DMS114 treated with DMSO at 0.1 percent for 48 hours (cell line): ENCODE measurements around the gene TM9SF3.

ENCODE experiments used
- DNase-seq: peaks from one replicate; lab custom pipeline; 2025; ENCODE audit not compliant: unreplicated experiment; lab: John Stamatoyannopoulos, UW

Gene TM9SF3

GRCh38 chr10:96586419-96587263 is at the start of gene TM9SF3:
Gene TM9SF3 (minus strand): TSS chr10:96587012. CDS start chr10:96586835, 177 bp downstream.
- peak; percentile 67 for DNase-seq

GRCh38 chr10:96636551-96636950 is 49.7 kb upstream of the TM9SF3 start:
- no peak for DNase-seq

GRCh38 chr10:96632974-96633710 is 46.3 kb upstream of the TM9SF3 start:
- DNase-seq, result no peak

GRCh38 chr10:96627292-96627691 is 40.5 kb upstream of the TM9SF3 start:
- DNase-seq, result no peak

GRCh38 chr10:96626795-96627194 is 40.0 kb upstream of the TM9SF3 start:
- DNase-seq, result no peak

- no peak for DNase-seq
Measured at GRCh38 chr10:96625173-96625572, 38.4 kb upstream of the TM9SF3 start.

- no peak for DNase-seq
Measured at GRCh38 chr10:96622013-96622787, 35.4 kb upstream of the TM9SF3 start.

- DNase-seq, result no peak
Measured at GRCh38 chr10:96619796-96620773, 33.3 kb upstream of the TM9SF3 start.

- DNase-seq, result no peak
Measured at GRCh38 chr10:96619120-96619519, 32.3 kb upstream of the TM9SF3 start.

- DNase-seq, result no peak
Measured at GRCh38 chr10:96618653-96619052, 31.8 kb upstream of the TM9SF3 start.

GRCh38 chr10:96616961-96617360 is 30.1 kb upstream of the TM9SF3 start:
- DNase-seq, result no peak

GRCh38 chr10:96614515-96614914 is 27.7 kb upstream of the TM9SF3 start:
- DNase-seq, result no peak

GRCh38 chr10:96613576-96613975 is 26.8 kb upstream of the TM9SF3 start:
- no peak for DNase-seq

- DNase-seq, result no peak
Measured at GRCh38 chr10:96612055-96612830, 25.4 kb upstream of the TM9SF3 start.

- DNase-seq, result no peak
Measured at GRCh38 chr10:96610817-96611216, 24.0 kb upstream of the TM9SF3 start.

- no peak for DNase-seq
Measured at GRCh38 chr10:96609510-96609909, 22.7 kb upstream of the TM9SF3 start.

- no peak for DNase-seq
Measured at GRCh38 chr10:96608805-96609204, 22.0 kb upstream of the TM9SF3 start.

- DNase-seq, result no peak
Measured at GRCh38 chr10:96608262-96608661, 21.4 kb upstream of the TM9SF3 start.

- no peak for DNase-seq
Measured at GRCh38 chr10:96606946-96607345, 20.1 kb upstream of the TM9SF3 start.

GRCh38 chr10:96606216-96606615 is 19.4 kb upstream of the TM9SF3 start:
- no peak for DNase-seq
